ENCODE results near the gene ANKRD37.

DNA sequence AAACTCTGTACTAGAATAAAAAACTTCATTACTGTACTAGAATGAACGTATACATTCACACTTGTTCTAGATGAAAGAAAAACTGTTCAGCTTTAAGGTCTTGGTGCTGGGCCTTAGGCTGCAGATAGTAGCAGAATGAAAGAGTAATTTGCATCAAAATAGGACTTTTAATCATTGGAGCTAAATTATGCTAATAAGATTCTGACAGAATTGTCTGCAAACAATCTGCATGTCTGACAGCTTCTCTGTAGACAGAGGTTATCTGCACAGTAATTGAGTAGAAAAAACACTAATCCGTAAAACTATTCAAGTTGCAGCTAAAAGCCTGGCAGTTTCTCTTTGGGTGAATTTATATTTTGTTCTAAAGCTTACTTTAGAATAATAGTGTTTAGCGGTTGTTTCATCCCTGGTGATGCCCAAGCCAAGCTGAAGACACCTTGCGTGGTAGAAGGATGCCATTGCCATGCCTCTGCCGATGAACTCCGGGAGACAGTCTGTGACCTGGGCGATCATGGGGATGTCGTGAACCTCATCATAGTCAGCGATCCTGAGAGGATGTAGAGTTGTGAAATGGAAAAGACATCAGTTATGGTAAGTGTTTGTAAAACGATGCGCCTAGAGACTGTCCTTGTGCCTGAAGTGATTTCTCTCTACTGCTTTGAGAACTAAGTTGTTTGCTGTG, 26.2 kb upstream of the ANKRD37 start:
- TF ChIP-seq, protein P1, sequence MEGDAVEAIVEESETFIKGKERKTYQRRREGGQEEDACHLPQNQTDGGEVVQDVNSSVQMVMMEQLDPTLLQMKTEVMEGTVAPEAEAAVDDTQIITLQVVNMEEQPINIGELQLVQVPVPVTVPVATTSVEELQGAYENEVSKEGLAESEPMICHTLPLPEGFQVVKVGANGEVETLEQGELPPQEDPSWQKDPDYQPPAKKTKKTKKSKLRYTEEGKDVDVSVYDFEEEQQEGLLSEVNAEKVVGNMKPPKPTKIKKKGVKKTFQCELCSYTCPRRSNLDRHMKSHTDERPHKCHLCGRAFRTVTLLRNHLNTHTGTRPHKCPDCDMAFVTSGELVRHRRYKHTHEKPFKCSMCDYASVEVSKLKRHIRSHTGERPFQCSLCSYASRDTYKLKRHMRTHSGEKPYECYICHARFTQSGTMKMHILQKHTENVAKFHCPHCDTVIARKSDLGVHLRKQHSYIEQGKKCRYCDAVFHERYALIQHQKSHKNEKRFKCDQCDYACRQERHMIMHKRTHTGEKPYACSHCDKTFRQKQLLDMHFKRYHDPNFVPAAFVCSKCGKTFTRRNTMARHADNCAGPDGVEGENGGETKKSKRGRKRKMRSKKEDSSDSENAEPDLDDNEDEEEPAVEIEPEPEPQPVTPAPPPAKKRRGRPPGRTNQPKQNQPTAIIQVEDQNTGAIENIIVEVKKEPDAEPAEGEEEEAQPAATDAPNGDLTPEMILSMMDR (IDR thresholded peaks at IDR 0.05; ENCODE audit: low read depth, low read length, missing input control): no peak
- no peak for TF ChIP-seq EGR1 (IDR thresholded peaks at IDR 0.05; ENCODE audit: low read depth in 2 of 2)
- TF ChIP-seq, protein P2, sequence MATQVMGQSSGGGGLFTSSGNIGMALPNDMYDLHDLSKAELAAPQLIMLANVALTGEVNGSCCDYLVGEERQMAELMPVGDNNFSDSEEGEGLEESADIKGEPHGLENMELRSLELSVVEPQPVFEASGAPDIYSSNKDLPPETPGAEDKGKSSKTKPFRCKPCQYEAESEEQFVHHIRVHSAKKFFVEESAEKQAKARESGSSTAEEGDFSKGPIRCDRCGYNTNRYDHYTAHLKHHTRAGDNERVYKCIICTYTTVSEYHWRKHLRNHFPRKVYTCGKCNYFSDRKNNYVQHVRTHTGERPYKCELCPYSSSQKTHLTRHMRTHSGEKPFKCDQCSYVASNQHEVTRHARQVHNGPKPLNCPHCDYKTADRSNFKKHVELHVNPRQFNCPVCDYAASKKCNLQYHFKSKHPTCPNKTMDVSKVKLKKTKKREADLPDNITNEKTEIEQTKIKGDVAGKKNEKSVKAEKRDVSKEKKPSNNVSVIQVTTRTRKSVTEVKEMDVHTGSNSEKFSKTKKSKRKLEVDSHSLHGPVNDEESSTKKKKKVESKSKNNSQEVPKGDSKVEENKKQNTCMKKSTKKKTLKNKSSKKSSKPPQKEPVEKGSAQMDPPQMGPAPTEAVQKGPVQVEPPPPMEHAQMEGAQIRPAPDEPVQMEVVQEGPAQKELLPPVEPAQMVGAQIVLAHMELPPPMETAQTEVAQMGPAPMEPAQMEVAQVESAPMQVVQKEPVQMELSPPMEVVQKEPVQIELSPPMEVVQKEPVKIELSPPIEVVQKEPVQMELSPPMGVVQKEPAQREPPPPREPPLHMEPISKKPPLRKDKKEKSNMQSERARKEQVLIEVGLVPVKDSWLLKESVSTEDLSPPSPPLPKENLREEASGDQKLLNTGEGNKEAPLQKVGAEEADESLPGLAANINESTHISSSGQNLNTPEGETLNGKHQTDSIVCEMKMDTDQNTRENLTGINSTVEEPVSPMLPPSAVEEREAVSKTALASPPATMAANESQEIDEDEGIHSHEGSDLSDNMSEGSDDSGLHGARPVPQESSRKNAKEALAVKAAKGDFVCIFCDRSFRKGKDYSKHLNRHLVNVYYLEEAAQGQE (IDR thresholded peaks at IDR 0.05): no peak
- TF ChIP-seq, protein P3, sequence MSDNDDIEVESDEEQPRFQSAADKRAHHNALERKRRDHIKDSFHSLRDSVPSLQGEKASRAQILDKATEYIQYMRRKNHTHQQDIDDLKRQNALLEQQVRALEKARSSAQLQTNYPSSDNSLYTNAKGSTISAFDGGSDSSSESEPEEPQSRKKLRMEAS (IDR thresholded peaks at IDR 0.05): no peak
